HepG2 (cell line): ENCODE results near the gene UBR1. TPM values are rescaled to one million over a fixed set of nuclear protein-coding genes. Genes with fewer than 3 reads are reported as not detected.

Experiments used
- CREM ChIP-seq, 2 experiments: sonication (generic) in 1 of 2; formaldehyde crosslinking in 1 of 2; IDR thresholded peaks; 2 replicates each; pipeline versions ENCODE4 v1.4.0 to v1.6.1; 2016 to 2020; ENCODE audit warnings: antibody characterized with exemption in 1 of 2, mild to moderate bottlenecking in 1 of 2, missing genetic modification reagents in 1 of 2
- E2F1 ChIP-seq: sonication (generic); formaldehyde crosslinking; IDR thresholded peaks from 2 replicates; pipeline ENCODE4 v1.5.0; 2020; ENCODE audit warnings: missing genetic modification reagents
- HDAC6 ChIP-seq: fragments of 200-600 bp; sonication (generic); IDR thresholded peaks from 2 replicates; pipeline ENCODE4 v1.7.0; 2017; ENCODE audit warnings: mild to moderate bottlenecking, antibody characterized with exemption, low read length, low read depth
- IKZF4 ChIP-seq: sonication (generic); formaldehyde crosslinking; IDR thresholded peaks from 2 replicates; pipeline ENCODE4 v1.5.1; 2020; ENCODE audit warnings: borderline replicate concordance, mild to moderate bottlenecking, low read depth, missing genetic modification reagents; ENCODE audit errors: not compliant biosample characterization
- MAFF ChIP-seq: IDR thresholded peaks from 2 replicates; pipeline ENCODE4 v1.6.1; 2011; ENCODE audit warnings: low read depth, low read length, improper control_type of control experiment
- NKX3-1 ChIP-seq: sonication (generic); formaldehyde crosslinking; IDR thresholded peaks from 2 replicates; pipeline ENCODE4 v1.5.0; 2020; ENCODE audit warnings: missing genetic modification reagents
- NRL ChIP-seq: sonication (generic); formaldehyde crosslinking; IDR thresholded peaks from 2 replicates; pipeline ENCODE4 v1.5.0; 2020; ENCODE audit warnings: missing genetic modification reagents, mild to moderate bottlenecking, moderate library complexity, borderline replicate concordance
- PAXIP1 ChIP-seq: sonication (generic); formaldehyde crosslinking; conservative IDR thresholded peaks from 2 replicates; pipeline ENCODE4 v1.4.0; 2020; ENCODE audit warnings: mild to moderate bottlenecking, missing genetic modification reagents, moderate library complexity
- POLR2A ChIP-seq, 2 experiments: IDR thresholded peaks; 2 replicates each; pipeline ENCODE4 v1.6.1; 2011; ENCODE audit warnings: low read depth in 2 of 2, low read length in 2 of 2, mild to moderate bottlenecking in 1 of 2, moderate library complexity in 1 of 2; ENCODE audit not compliant: insufficient read depth in 1 of 2
- RARG ChIP-seq: sonication (generic); formaldehyde crosslinking; IDR thresholded peaks from 2 replicates; pipeline ENCODE4 v1.4.0; 2020; ENCODE audit warnings: low read depth, mild to moderate bottlenecking, missing genetic modification reagents
- RFX5 ChIP-seq: IDR thresholded peaks from 2 replicates; pipeline ENCODE4 v1.6.1; 2011; ENCODE audit warnings: low read depth, low read length, improper control_type of control experiment
- SIX4 ChIP-seq: sonication (generic); formaldehyde crosslinking; IDR thresholded peaks from 2 replicates; pipeline ENCODE4 v1.4.0; 2020; ENCODE audit warnings: missing genetic modification reagents
- THAP11 ChIP-seq: IDR thresholded peaks from 2 replicates; pipeline ENCODE4 v1.6.1; 2016; ENCODE audit warnings: missing biosample characterization, missing genetic modification reagents
- THRA ChIP-seq: sonication (generic); formaldehyde crosslinking; IDR thresholded peaks from 2 replicates; pipeline ENCODE4 v1.4.0; 2020; ENCODE audit warnings: missing genetic modification reagents, borderline replicate concordance
- ZBTB46 ChIP-seq: sonication (generic); formaldehyde crosslinking; IDR thresholded peaks from 2 replicates; pipeline ENCODE4 v1.4.0; 2020; ENCODE audit warnings: mild to moderate bottlenecking, missing genetic modification reagents, borderline replicate concordance
- ZFP90 ChIP-seq: sonication (generic); formaldehyde crosslinking; IDR thresholded peaks from 2 replicates; pipeline ENCODE4 v1.8.0; 2022; ENCODE audit warnings: missing genetic modification reagents, mild to moderate bottlenecking, inconsistent platforms, borderline replicate concordance
- ZNF138 ChIP-seq: sonication (generic); formaldehyde crosslinking; IDR thresholded peaks from 2 replicates; pipeline ENCODE4 v1.5.0; 2020; ENCODE audit warnings: mild to moderate bottlenecking, low read depth, missing genetic modification reagents
- ZNF451 ChIP-seq: sonication (generic); formaldehyde crosslinking; IDR thresholded peaks from 2 replicates; pipeline ENCODE4 v1.5.0; 2020; ENCODE audit warnings: mild to moderate bottlenecking, missing genetic modification reagents
- ZSCAN30 ChIP-seq: sonication (generic); formaldehyde crosslinking; IDR thresholded peaks from 2 replicates; pipeline ENCODE4 v1.5.0; 2020; ENCODE audit warnings: mild to moderate bottlenecking, missing genetic modification reagents
- polyA plus RNA-seq, 8 experiments: library from polyadenylated mRNA; depleted of rRNA in 3 of 8; stranded (reverse) in 7 of 8; unstranded in 1 of 8; fragments of >200 nt; fragmentation: Illumina TruSeq in 4 of 8; extraction: Trizol in 4 of 8; gene quantifications; 2 replicates each; pipeline versions ENCODE4 v1.2.1 to v1.2.3, GENCODE V29; 2011 to 2016; ENCODE audit warnings: low read depth in 4 of 8, missing spikeins in 1 of 8, mixed read lengths in 1 of 8; ENCODE audit not compliant: insufficient read depth in 1 of 8
- total RNA-seq, 5 experiments: library from RNA; depleted of rRNA; stranded (reverse); fragments of >200 nt; fragmentation: Illumina TruSeq; extraction: Trizol; gene quantifications; 2 replicates each; pipeline ENCODE4 v1.2.3, GENCODE V29; 2016; ENCODE audit warnings: low read depth in 1 of 5

The UBR1 gene
- total and polyA plus RNA-seq, 2 of the 13 experiments (the other 11 are each of a cell fraction or from before 2014, with no cell fraction given): 6.4 to 18.0 TPM

- TF ChIP-seq ZNF451 (CRISPR knock-in tag) (no peak), THRA (CRISPR knock-in tag) (peak; percentile 31; the same call in 1 of the 2 replicates), ZBTB46 (CRISPR knock-in tag) (no peak), NRL (CRISPR knock-in tag) (no peak), RARG (no peak), HDAC6 (no peak), NKX3-1 (CRISPR knock-in tag) (0 out of 2 replicates have a peak, but pooled peaks have one; percentile 39), CREM (IDR thresholded peaks at IDR 0.05) (peak; percentile 82), CREM (CRISPR knock-in tag; IDR thresholded peaks at IDR 0.05) (no peak), SIX4 (CRISPR knock-in tag) (peak; percentile 84), ZSCAN30 (CRISPR knock-in tag) (no peak), PAXIP1 (CRISPR knock-in tag) (no peak), IKZF4 (CRISPR knock-in tag) (no peak), ZFP90 (peak; percentile 32; the same call in 1 of the 2 replicates), ZNF138 (CRISPR knock-in tag) (no peak), E2F1 (CRISPR knock-in tag) (0 out of 2 replicates have a peak, but pooled peaks have one; percentile 31), MAFF (no peak), RFX5 (no peak; the same call in 1 of the 2 replicates), POLR2A (IDR thresholded peaks at IDR 0.05; ENCODE audit: insufficient read depth in 1 of 2, low read depth in 2 of 2, low read length in 2 of 2) (peak; percentile 61 to 81), THAP11 (CRISPR knock-in tag) (peak; percentile 97)
These were observed 185.1 kb downstream of the UBR1 start, which contains the start of gene TTBK2 (continued) for GRCh38 chr15:42920519-42921341.
